Measurements from ENCODE around the gene TRABD2B.

- TF ChIP-seq, protein P1, sequence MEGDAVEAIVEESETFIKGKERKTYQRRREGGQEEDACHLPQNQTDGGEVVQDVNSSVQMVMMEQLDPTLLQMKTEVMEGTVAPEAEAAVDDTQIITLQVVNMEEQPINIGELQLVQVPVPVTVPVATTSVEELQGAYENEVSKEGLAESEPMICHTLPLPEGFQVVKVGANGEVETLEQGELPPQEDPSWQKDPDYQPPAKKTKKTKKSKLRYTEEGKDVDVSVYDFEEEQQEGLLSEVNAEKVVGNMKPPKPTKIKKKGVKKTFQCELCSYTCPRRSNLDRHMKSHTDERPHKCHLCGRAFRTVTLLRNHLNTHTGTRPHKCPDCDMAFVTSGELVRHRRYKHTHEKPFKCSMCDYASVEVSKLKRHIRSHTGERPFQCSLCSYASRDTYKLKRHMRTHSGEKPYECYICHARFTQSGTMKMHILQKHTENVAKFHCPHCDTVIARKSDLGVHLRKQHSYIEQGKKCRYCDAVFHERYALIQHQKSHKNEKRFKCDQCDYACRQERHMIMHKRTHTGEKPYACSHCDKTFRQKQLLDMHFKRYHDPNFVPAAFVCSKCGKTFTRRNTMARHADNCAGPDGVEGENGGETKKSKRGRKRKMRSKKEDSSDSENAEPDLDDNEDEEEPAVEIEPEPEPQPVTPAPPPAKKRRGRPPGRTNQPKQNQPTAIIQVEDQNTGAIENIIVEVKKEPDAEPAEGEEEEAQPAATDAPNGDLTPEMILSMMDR (IDR thresholded peaks at IDR 0.05) = no peak
- TF ChIP-seq POLR2A (IDR thresholded peaks at IDR 0.05) (no peak), POLR2AphosphoS5 (IDR thresholded peaks at IDR 0.05) (no peak)
Observed at GRCh38 chr1:47850451-47850850, 146.7 kb downstream of the TRABD2B start.

Data from breast epithelium (tissue), 3 donors.